SK-MEL-5 (cell line): ENCODE results near the gene BCDIN3D. TPM values are rescaled to one million over a fixed set of nuclear protein-coding genes. Genes with fewer than 3 reads are reported as not detected.
"Not testable (repeated sequence)": the region's sequence is repeated elsewhere in the genome, so short reads cannot be mapped to it uniquely, and the experiment has no call there.

Experiments used
- DNase-seq: peaks from one replicate; pipeline ENCODE4 v3.0.0-alpha.2; 2016; ENCODE audit warnings: low read depth, low spot score
- in situ Hi-C: cut with HindIII; loops from 2 replicates; pipeline ENCODE4 v1.10.0; 2016; ENCODE audit warnings: low sequenced_read_pairs, high pct_unique_total_duplicates, low pct_unique_long_range_greater_than_20kb
- total RNA-seq: library from RNA; depleted of rRNA; stranded (reverse); fragments of >200 nt; shearing (Covaris generic); gene quantifications from 2 replicates; pipeline ENCODE4 v1.2.3, GENCODE V29; 2014

The BCDIN3D gene
- total RNA-seq, 1 experiment from 2014 or later = 7.2 TPM

DNA sequence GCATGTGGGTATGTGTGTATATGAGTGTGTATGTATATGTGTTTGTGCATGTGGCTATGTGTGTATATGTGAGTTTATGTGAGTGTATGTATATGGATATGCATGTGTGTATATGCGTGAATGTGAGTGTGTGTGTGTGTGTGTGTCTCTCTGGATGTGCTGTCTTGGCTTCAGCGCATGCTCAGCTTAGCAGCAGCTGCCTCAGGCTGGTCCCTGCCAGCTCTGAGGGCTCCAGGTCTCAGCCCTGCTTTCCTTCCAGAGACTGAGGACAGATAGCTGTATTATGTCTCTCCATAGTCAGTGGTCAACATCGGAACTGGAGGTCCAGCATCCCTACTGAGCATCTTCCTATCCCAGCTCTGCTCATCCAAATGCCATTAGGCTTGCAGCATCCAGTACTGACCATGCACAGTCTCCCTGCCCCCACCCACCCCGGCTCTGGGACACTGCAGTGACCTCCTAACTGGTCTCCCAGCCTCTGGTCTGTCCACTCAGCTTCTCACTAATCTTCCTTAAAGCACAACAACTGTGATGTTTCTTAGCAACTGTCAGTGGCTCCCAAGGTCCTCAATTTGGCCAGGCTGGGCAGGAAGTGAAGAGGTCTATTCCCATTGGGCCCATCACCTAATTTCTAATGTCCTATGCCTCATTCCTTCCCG is 38.0 kb upstream of the BCDIN3D start:
- DNase-seq = no peak
- in situ Hi-C loops = no loop called here

DNA sequence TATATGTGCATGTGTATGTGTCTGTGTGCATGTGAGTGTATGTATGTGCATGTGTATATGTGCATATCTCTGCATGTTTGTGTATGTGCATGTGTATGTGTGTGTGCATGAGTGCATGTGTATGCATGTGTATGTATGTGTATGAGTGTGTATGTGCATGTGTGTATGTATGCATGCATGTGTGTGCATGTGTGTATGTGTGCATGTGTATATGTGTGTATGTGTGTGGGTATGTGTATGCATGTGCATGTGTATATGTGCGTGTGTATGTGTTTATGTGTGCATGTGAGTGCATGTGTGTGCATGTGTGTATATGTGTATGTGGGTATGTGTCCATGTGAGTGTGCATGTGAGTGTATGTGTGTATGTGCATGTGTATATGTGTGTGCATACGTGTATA is 36.2 kb upstream of the BCDIN3D start:
- in situ Hi-C loops, DNase-seq: not testable (repeated sequence)

DNA sequence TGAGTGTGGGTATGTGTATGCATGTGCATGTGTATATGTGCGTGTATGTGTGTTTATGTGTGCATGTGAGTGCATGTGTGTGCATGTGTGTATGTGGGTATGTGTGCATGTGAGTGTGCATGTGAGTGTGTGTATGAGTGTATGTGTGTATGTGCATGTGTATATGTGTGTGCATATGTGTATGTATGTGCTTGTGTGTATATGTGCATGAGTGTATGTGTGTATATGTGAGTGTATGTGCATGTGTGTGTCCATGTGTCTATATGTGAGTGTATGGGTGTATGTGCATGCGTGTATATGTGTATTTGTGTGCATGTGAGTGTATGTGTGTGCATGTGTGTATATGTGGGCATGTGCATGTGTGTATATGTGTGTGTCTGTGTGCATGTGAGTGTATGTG is 35.1 kb upstream of the BCDIN3D start:
- no peak for DNase-seq
- in situ Hi-C loops = no loop called here

DNA sequence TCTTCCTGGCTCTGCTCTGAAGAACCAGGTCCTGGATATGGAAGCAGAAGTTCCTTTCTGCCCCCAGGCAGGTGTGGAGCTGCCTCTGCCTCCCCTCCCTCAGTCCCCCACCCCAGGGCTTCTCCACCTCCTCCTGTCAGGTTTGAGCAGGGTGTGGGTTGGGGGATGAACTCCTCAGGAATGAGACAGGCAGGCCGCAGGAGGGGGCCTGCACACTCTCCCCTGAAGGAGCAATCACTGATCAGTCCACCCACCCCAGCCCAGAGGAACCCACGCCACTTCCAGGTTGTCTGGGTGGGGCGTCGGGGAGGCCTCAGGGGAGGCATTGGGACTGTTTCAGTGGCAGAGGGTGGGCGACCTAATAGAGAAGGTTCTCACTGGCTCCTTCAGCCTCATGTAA is 34.2 kb upstream of the BCDIN3D start:
- in situ Hi-C loops = no loop called here
- no peak for DNase-seq

DNA sequence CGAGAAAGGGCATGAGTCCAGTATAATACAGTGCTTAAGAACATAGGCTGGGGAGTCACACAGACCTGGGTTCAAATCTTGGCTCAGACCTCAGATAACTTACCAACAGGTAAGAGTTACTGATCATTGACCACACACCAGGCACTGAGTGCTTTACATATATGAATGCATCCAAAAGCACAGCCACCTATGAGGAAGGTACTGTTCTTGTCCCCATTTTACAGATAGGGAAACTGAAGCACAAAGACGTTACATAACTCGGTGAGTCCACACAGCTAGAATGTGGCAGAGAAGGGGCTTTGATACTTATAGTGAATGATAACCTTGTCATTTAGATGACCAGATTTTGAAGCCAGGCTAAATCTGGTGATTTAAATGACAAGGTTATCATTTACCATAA is 33.2 kb upstream of the BCDIN3D start:
- in situ Hi-C loops = no loop called here
- DNase-seq = no peak

DNA sequence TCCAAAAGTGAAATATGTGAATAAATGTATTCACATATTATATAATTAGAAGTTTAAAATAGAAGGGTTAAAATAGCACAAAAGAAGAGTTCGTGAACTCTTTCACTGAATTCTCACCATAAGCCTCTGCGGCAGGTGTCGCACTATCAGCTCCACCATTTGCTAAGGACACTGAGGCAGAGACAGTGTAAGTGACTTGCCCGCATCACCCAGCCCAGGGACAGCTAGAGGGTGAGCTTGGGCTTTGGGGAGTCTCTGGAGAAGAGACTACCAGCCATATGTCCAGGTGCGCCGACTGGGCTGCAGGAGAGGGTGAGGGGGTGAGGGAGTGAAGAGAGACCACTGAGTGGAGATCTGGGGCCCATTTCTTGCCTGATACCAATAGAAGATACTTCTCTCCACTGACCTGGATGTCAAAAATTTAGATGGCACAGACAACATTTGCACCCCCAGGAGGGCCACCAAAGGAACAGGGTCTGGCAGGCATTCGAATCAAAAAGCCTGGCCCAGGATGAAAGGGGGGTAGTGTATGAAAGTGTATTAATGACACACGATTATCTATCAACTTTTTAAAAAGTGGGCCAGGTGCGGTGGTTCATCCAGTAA is 32.3 kb upstream of the BCDIN3D start:
- in situ Hi-C loops = no loop called here
- no peak for DNase-seq

DNA sequence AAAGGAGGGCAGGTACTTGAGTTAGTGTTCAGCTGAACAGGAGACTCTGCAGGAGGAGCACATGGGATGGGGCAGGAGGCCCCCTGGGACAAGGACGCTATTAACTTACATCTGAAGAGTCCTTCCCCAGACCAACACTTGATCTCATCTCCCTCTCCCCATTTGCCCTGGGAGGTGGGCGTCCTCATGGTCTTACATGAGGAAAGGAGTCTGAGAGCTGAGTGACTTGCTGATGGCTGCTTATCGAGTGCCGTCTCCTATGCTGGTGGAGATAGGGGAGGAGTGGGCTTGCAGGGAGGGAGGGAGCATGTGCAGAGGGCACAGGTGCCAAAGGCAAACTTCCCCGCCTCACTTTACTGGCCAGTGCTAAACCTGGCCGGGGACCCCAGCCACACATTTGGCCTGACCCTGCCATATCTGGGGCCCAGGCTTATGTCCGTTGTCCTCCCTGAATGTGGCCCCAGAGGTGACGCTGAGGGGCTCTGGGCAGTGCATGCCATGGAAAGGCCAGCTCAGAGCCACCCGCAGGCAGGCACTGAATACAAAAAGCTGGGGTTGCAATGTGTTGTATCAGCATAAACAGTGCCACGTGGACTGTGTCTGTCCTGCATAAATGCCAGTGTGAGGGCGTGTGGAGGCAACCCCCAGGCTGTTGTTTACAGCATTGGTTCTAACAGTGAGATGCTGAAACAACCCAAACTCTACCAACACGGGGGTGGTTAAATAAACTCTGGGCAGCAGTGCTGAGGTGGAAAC is 31.4 kb upstream of the BCDIN3D start:
- in situ Hi-C loops = no loop called here
- DNase-seq = peak; percentile 25

DNA sequence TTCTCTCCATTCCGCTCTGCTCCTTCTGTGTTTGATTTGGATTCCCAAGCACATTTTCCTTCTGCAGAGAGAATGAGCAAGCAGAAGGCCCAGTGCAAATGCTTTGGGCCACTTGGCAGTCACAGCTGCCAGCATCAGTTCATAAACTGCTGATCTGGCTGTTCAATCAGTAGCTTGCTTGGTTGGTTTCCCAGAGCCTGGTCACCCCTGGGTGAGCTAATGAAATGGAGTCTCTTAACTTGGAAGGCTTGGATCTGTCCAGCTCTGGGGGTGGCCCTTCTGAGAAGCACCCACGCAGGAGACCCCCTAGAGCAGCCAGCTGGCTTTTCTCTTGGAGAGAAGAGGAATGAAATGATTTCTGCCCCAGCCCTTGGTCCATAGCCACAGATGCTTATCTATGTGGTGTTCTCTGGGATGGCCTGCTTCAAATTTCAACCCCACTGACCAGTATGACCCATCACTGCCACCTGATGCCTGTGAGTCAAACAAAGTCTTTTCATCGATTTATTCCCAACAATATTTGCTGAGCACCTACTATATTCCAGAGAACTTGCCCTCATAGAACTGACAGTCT is 30.5 kb upstream of the BCDIN3D start:
- in situ Hi-C loops = no loop called here
- no peak for DNase-seq

DNA sequence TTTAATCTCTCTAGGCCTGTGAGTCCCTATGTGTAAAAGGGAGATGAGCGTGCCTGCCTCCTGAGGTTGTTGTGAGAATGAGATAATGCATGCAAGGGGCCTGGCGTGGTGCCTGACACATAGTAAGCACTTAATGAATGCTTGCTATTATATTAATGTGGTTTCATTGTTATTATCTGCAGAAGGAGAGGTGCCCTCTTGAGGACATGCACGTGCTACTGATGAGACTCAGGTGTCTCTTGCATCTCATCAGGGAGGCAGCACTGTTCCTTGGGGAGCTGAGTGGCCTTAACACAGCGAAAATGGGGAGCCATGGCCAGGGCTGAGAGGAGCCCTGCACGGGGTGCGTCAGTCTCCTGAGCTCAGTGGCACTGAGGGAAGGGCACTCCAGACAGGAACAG is 29.9 kb upstream of the BCDIN3D start:
- DNase-seq = peak; percentile 15
- in situ Hi-C loops = no loop called here

DNA sequence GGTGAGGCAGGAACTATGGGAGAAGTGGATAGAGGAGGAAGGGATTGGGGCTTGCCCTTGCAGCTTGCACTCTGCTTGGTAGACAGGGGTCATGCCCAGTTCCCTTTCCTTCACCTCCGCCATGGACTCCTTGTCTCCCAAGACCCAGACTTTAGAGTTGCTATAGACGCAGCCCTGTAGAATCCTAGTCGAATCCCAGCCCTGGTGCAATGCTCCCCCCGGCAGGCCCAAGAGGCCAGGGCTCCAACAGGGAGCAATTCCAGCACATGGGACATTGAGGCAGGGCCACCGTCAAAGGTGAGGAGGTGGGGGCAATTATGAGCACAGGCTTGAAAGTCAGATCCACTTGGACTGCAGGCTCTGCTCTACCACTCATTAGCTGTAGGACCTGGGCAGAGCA is 29.5 kb upstream of the BCDIN3D start:
- in situ Hi-C loops = no loop called here
- DNase-seq = no peak

DNA sequence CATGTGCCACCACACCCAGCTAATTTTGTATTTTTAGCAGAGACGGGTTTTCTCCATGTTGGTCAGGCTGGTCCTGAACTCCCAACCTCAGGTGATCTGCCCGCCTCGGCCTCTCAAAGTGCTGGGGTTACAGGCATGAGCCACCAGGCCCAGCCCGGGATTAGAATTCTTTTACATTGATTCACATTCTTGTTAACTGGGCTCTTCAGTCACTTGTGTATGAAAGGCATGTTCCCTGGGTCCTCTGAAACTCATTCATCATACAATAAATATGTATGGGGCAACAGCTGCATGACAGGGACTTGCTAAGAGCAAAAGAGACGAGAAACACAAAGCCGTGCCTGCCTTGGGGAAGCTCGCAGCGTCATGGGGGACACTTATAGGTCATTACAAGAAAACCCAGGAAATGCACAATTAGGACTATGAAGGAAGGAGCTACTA is 28.9 kb upstream of the BCDIN3D start:
- in situ Hi-C loops = not testable (repeated sequence)

DNA sequence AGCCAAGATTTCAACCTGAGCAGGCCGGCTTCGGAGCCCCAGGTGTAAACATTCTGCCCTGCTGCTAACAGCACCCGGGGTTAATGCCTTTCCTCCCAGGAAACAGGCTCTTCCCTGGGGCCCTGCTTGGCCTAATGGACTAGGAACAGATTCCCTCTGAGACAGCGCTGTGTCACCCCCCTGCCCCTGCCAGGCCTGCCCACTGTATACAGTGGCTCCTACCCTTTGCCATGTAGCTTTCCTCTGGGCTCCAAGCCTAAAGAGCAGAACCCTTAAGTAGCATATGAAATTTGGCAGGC is 28.3 kb upstream of the BCDIN3D start:
- in situ Hi-C loops = no loop called here
- DNase-seq = no peak

More for the DNA sequence above, 28.9 kb upstream of the BCDIN3D start:
- not testable (repeated sequence) for DNase-seq

DNA sequence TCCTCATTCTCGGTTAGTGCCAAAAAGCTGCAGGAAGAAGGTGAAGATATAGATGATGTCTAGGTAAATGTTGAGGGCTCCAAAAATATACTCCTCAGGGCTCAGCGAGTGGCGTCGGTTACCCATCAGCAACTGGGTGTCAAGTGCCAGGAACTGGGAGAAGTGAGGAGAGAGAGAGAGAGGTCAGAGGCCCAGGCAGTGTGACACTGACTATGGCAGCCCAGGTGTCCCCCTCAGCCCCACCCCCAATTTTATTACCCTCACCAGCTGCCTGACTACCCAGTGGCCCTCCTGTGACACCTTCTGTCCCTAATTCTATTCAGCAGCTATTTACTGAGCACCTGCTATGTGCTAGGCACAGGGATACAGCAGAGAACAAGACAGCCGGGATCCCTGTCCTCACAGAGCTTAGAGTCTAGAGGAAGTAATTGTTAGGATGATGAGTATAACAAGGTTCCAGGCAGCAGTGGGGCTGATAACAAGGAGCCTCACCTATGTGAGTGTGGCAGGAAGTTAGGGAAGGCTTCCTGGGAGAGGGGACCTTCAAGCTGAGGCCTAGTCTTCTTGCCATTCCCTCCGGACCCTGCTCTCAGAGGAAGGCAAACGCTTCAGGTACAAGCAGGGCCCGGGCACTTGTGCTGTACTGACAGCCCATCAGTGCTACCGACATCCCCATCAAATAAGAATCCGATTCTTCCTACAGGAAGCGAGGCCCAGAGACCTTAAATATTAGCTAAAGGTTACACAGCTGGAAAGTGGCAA is 27.8 kb upstream of the BCDIN3D start:
- DNase-seq = no peak
- in situ Hi-C loops = no loop called here

DNA sequence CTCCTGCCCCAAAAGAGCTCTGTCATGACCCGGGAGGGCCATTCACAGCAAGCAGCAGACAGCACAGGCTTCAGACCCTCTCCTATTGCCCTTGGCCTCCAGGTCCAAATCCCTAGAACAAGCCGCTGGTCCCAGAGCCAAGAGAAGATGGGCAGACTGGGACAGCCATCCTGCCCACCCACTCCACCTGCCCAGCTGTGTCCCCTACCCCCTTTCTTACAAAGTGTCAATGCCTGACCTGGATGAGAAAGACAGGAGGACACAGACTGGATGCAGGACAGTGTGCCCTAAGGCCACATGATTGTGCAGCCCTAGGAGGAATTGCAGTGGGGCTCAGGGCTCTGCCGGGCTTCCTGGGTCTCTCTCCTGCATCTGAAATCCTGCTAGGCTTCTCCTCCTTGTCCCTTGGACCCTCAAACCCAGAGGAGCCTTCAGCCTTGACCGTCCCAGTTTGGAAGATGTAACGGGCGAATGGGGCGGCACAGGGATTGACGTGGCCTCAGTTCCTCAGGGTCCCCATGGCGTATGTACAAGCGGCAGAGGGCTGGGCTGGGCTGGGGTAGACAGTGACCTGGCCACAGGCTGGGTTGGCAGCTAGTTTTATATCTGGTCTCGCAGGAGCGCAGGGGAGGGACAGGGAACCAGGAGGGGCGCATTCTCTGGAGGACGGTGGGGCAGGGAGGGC is 27.1 kb upstream of the BCDIN3D start:
- in situ Hi-C loops = no loop called here
- DNase-seq = no peak

DNA sequence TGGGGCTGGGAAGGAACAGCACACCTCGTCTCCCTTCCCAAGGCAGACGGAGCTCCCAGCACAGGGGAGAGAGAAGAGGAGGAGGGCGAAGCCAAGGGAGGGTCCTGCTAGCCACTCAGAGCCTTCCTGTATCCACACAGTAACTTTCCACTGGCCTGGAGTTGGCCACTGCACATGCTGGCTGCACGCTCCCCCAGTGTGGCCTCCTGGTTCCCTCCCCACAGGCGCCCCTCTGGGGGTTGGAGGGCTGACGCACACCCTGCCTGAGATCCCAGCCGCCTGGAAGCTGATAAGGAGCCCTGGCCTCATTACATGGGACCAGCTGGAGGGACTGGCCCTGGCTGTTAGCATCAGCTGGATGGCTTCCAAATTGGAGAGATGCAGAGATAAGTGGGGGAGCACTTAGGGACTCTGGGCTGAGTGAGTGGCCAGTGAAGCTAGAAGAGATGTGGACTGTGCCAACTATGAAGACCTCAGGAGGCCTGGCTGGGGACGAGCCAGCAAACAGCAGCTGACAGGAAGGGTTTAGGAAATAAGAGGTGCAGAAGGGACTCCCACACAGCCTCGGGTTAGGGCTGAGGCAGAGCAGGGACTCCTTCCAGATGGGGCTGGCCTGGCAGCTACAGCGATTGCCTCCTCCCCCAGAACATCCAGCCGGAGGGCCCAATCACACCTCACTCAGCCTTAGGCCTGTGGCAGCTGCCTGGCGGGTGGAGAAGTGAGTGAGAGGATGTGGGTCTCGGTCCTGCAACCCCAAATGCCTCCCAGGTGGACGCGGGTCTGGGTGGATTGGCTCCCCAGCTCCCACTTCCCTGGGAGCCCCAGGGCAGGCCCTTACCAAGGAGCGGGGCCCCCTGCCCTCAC is 26.3 kb upstream of the BCDIN3D start:
- in situ Hi-C loops = no loop called here
- DNase-seq = no peak

DNA sequence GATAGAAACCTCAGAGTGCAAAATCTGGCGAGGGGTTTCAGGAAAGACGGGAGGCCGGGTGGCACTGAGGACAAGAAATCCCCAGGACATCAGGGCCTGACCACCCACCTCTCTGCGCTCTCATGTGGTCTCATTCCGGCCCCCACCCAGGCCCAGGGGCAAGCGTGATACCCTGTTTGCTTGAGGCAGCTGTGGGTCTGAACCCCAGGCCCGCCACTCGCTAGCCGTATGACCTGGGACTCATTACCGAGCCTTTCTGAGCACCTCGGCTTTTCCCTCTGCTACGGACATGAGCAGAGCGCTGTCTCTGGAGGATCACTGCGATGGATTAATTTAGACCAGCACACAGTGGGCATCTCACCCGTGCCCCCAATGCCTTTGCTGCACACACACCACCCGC is 25.5 kb upstream of the BCDIN3D start:
- no peak for DNase-seq
- in situ Hi-C loops = no loop called here
